C4-2B (cell line): Measurements from ENCODE around the gene GRIK4.
A peak's percentile ranks its signal among the peaks of the same experiment; 100 is the strongest.

Source experiments
- H3K27ac ChIP-seq: fragments of 450-650 bp; 2 replicates; pipeline ENCODE4 v1.5.1; 2017
- ZFX ChIP-seq: fragments of 450-650 bp; IDR thresholded peaks from 2 replicates; pipeline ENCODE4 v1.6.1; 2017
- TF ChIP-seq, protein P1 (sequence below): fragments of 450-650 bp; conservative IDR thresholded peaks from 2 replicates; pipeline ENCODE4 v1.5.1; 2017; ENCODE audit warnings: mild to moderate bottlenecking

Gene GRIK4

DNA sequence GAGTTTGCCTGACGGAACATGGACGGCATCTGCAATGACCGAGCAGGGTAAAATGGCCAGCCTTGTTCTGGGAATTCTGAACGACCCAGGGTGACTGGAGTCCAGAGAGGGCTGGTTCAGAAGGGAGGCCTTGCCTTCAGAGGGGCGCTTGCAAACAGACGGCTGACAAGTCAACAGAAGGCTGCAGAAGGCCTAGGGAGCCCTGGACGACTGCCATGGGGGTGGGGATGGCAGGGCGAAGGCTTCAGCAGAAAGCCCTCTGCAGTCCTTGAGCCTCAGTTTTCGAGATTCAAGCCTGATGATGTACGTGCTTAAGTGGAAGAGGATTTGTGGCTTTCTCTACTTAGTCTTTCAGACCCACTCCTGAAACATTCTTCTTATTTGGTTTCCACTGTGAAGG, 395.2 kb downstream of the GRIK4 start:
- no peak overlapping the region for H3K27ac ChIP-seq
- TF ChIP-seq ZFX: no peak
- TF ChIP-seq, protein P1, sequence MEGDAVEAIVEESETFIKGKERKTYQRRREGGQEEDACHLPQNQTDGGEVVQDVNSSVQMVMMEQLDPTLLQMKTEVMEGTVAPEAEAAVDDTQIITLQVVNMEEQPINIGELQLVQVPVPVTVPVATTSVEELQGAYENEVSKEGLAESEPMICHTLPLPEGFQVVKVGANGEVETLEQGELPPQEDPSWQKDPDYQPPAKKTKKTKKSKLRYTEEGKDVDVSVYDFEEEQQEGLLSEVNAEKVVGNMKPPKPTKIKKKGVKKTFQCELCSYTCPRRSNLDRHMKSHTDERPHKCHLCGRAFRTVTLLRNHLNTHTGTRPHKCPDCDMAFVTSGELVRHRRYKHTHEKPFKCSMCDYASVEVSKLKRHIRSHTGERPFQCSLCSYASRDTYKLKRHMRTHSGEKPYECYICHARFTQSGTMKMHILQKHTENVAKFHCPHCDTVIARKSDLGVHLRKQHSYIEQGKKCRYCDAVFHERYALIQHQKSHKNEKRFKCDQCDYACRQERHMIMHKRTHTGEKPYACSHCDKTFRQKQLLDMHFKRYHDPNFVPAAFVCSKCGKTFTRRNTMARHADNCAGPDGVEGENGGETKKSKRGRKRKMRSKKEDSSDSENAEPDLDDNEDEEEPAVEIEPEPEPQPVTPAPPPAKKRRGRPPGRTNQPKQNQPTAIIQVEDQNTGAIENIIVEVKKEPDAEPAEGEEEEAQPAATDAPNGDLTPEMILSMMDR: no peak

DNA sequence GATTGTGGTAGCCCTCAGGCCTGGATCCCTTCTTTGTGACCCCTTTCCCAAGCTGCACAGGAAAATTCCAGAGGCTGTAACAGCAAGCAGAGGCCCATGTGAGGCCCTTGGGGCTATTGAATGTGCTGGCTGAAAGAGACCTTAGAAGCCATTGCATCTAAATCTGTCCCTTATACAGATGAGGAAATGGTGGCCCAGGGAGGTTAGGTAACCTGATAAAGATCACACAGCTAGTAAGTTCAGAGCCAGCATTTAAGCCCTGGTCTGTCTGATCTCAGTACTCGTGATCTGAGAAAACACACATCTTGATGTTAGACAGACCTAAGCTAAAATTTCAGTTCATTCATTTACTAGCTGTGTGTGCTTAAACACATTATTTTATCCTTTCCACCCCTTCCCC, 396.4 kb downstream of the GRIK4 start:
- no peak overlapping the region for H3K27ac ChIP-seq
- no peak for TF ChIP-seq ZFX
- TF ChIP-seq, protein P1: no peak

DNA sequence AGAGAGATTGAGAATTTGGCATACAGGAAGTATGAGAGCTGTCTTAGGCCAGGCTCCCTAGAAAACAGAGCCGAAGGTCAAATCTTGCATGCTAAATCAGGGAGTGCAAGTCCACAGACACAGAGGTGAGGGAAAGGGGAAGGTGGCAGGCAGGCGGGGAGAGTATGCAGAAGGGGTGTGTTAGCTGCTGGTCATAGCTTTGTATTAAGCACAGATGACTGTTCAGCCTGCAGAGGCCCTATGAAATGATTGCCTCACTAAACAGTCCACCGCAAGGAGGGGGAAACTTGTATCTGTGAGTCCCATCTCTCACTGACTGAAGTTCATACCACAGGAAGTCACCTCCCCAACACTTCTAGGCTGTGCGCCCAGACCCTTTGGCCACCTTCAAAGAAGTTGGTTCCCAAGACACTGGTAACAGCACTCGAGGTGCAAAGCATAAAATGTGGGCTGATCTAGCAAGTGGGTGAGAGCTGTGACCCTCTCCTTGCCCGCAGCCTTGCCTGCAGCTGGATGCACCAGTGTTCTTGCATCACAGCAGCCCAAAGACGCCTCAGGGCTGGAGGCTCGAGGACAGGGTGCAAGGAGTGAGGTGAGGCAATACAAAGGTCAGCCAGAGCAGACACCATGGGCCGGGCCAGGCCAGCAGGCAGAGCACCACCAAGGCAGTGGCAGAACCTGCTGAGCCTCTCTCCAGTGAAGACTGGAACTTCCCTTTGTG, 397.1 kb downstream of the GRIK4 start:
- no peak for TF ChIP-seq ZFX
- TF ChIP-seq, protein P1: no peak
- H3K27ac ChIP-seq: no peak overlapping the region

DNA sequence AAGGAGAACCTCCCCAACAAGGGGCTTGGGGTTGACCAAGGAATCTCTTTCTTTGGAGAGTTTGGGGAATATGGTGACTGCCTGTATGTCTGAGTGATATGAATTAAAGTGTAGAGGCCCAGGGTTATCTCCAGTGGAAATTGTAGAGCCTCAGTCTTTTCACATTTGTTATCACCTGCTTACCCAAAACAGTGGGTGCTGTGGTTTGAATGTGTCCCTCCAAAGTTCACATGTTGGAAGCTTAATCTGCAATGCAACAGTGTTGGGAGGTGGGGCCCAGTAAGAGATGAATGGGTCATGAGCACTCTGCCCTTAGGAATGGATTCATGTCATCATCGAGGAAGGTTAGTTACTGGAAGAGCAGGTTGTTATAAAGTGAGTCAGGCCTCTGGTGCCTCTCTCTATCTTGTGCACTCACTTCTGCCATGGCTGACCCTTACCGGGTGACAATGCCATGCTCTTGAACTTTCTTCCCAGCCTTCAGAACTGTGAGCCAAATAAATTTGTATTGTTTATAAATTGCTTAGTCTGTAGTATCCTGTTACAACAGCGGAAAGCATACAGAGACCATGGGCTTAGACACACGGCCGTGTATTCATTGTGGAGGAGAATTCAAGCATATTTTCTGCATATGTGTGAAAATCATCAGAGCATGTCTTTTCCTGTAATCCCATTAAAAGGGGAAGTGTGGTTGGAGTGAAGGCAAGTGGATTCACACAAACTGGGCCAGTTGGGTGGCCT, 398.3 kb downstream of the GRIK4 start:
- no peak overlapping the region for H3K27ac ChIP-seq
- TF ChIP-seq ZFX: no peak
- TF ChIP-seq, protein P1: no peak

DNA sequence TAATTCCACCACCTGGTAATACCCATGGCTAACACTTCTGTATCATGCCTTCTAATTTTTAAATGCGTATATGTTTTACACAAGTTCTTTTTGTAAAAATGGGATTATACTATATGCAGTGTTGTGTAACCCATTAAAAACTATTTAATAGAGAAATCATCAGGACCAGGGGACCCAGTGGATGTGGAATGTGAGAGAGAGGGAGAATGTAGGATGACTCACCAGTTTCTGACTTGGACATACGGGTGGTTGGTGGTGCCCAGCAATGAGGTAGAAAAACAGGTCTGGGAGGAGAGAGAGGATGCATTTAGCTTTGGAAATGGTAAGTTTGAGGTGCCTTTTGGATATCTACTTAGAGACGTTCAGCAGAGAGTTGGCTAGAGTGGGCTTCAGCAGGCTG, 400.4 kb downstream of the GRIK4 start:
- TF ChIP-seq, protein P1: no peak
- H3K27ac ChIP-seq: no peak overlapping the region

DNA sequence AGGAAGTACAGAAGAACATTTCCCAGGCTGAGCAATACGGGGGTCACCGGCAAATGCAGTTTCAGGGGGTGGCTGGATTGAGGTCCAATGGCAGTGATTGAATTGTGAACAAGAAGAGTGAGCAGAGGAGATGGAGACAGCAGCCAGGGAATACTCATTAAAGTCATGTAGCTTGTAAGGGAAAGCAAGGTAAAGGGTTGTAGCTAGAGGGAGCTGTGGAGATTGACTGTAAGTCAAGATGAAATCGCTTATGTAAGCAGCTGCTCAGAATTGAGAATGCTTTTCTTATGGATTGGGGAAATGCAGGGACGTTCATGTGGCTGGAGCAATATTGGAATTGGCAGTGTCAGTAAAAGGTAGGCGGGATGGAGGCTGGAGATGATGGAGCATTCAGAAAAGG, 401.0 kb downstream of the GRIK4 start:
- no peak overlapping the region for H3K27ac ChIP-seq
- TF ChIP-seq ZFX: no peak
- TF ChIP-seq, protein P1: peak; percentile 67

DNA sequence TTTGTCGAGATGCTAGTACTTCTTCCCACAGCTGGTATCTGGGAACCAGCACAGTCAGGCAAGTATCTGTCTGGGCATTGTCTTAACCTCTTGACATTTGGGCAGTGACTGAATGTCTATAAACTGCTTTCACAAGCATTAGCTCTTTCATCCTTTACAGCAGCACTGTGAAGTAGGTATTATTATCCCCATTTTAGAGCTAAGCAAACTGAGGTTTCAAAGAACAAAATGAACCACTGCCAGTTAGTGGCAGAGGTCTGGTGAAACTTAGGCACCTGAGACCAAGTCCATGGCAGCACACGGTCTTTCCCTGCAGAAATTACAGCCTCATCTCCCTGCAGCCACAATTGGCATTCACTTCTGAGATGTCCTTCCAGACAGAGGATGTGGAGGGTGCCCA, 401.4 kb downstream of the GRIK4 start:
- TF ChIP-seq, protein P1: no peak
- TF ChIP-seq ZFX: no peak
- H3K27ac ChIP-seq: no peak overlapping the region
